HG03280 (cell line): Measurements from ENCODE around the gene PRKCB.

Experiments
- ATAC-seq: cut with Tn5 transposase; IDR thresholded peaks from one replicate; pipeline ENCODE4 v1.9.1; 2021; ENCODE audit warnings: mild to moderate bottlenecking, moderate library complexity; ENCODE audit not compliant: unreplicated experiment

Gene PRKCB

GRCh38 chr16:23863511-23864422, 28.0 kb downstream of the PRKCB start:
- peak; percentile 73 for ATAC-seq

- no peak for ATAC-seq
Measured at GRCh38 chr16:23865853-23866252, 30.1 kb downstream of the PRKCB start.

GRCh38 chr16:23866621-23867020, 30.8 kb downstream of the PRKCB start:
- no peak for ATAC-seq

- no peak for ATAC-seq
Measured at GRCh38 chr16:23867566-23867965, 31.8 kb downstream of the PRKCB start.

GRCh38 chr16:23868136-23868535, 32.4 kb downstream of the PRKCB start:
- ATAC-seq = no peak

GRCh38 chr16:23869052-23869451, 33.3 kb downstream of the PRKCB start:
- no peak for ATAC-seq

- no peak for ATAC-seq
Measured at GRCh38 chr16:23871924-23872323, 36.1 kb downstream of the PRKCB start.

GRCh38 chr16:23874613-23875294, 39.0 kb downstream of the PRKCB start:
- no peak for ATAC-seq

- no peak for ATAC-seq
Measured at GRCh38 chr16:23876256-23876896, 40.6 kb downstream of the PRKCB start.

- no peak for ATAC-seq
Measured at GRCh38 chr16:23877107-23878070, 41.6 kb downstream of the PRKCB start.

GRCh38 chr16:23879735-23880373, 44.1 kb downstream of the PRKCB start:
- no peak for ATAC-seq

GRCh38 chr16:23889189-23889588, 53.4 kb downstream of the PRKCB start:
- ATAC-seq = no peak

- no peak for ATAC-seq
Measured at GRCh38 chr16:23893986-23894385, 58.2 kb downstream of the PRKCB start.

- no peak for ATAC-seq
Measured at GRCh38 chr16:23895052-23895451, 59.3 kb downstream of the PRKCB start.

GRCh38 chr16:23896832-23897821, 61.3 kb downstream of the PRKCB start:
- no peak for ATAC-seq

GRCh38 chr16:23898682-23899430, 63.1 kb downstream of the PRKCB start:
- no peak for ATAC-seq

- ATAC-seq = no peak
Measured at GRCh38 chr16:23899869-23900268, 64.1 kb downstream of the PRKCB start.
